Calu3 (cell line): Measurements from ENCODE around the gene SMO. TPM values are rescaled to one million over a fixed set of nuclear protein-coding genes. Genes with fewer than 3 reads are reported as not detected.
A peak's percentile ranks its signal among the peaks of the same experiment; 100 is the strongest.

ENCODE experiments used
- BruUV-seq: library from RNA; stranded (reverse); fragments of 400-500 nt; replicated peaks from 2 replicates; lab custom pipeline; 2021; lab: Mats Ljungman, UMichigan
- CTCF ChIA-PET: fragments of 300-600 bp; sonication (Branson Sonifier 250); formaldehyde crosslinking; loops from one replicate; lab custom pipeline; 2022; ENCODE audit warnings: antibody characterized with exemption; lab: Charles Lee
- DNase-seq: peaks from one replicate; pipeline ENCODE4 v3.0.0; 2022
- H3K27ac Mint-ChIP-seq: one replicate; pipeline ENCODE4 v1.8.0; 2022; ENCODE audit warnings: mixed read lengths; ENCODE audit not compliant: unreplicated experiment
- H3K27me3 Mint-ChIP-seq: one replicate; pipeline ENCODE4 v1.8.0; 2022; ENCODE audit warnings: mixed read lengths; ENCODE audit not compliant: unreplicated experiment
- H3K36me3 Mint-ChIP-seq: one replicate; pipeline ENCODE4 v1.8.0; 2022; ENCODE audit warnings: mild to moderate bottlenecking, moderate library complexity, mixed read lengths; ENCODE audit not compliant: insufficient read depth, unreplicated experiment
- H3K4me1 Mint-ChIP-seq: one replicate; pipeline ENCODE4 v1.8.0; 2022; ENCODE audit warnings: mild to moderate bottlenecking, low read depth, mixed read lengths; ENCODE audit not compliant: unreplicated experiment
- H3K4me3 Mint-ChIP-seq: one replicate; pipeline ENCODE4 v1.8.0; 2022; ENCODE audit warnings: mild to moderate bottlenecking, low read depth, moderate library complexity, mixed read lengths; ENCODE audit not compliant: unreplicated experiment
- H3K9me3 Mint-ChIP-seq: one replicate; pipeline ENCODE4 v1.8.0; 2022; ENCODE audit warnings: low read depth, mixed read lengths; ENCODE audit not compliant: unreplicated experiment
- intact Hi-C: fragments of 100-400 bp; cut with micrococcal nuclease; formaldehyde crosslinking; loops from one replicate; pipeline ENCODE4 v1.10.0; 2022; ENCODE audit not compliant: unreplicated experiment
- total RNA-seq: library from RNA; stranded (reverse); gene quantifications from 2 replicates; pipeline ENCODE4 v1.2.3, GENCODE V29; 2022
- TF ChIP-seq, protein P1 (sequence below): fragments of 200-600 bp; IDR thresholded peaks from one replicate; pipeline ENCODE4 v1.8.0; 2022; ENCODE audit warnings: antibody characterized with exemption; ENCODE audit not compliant: unreplicated experiment

Gene SMO
- total RNA-seq, 1 experiment from 2014 or later = 3.6 TPM

DNA sequence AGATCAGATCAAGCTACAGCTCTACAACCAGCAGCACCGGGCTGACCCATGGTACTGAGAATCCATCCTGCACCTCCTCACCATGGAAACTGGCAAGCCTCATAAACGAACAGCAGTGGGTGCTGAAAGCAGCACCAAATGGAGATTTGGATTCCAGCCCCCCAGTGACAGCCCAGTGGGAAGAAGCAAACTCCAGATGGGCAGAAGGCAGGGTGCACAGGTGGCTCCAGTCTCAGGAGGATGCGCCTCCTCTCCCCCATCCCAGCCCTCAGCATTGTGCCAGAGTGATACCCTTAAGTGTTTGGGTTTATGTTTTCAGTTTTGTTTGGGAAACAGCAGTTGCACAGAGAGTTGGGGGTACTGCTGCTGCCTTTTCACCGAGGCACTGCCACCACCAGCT, 20.6 kb upstream of the SMO start:
- intact Hi-C loops = no loop called here
- Mint-ChIP-seq H3K9me3 (no peaks in the 10 kb centered on the region), H3K4me1 (no peaks in the 10 kb centered on the region), H3K27ac (no peak overlapping the region), H3K27me3 (no peaks in the 10 kb centered on the region), H3K36me3 (peaks cover 8% of the 10 kb centered on the region), H3K4me3 (no peak overlapping the region)
- CTCF ChIA-PET = no interaction called here
- no peak for DNase-seq
- TF ChIP-seq, protein P1, sequence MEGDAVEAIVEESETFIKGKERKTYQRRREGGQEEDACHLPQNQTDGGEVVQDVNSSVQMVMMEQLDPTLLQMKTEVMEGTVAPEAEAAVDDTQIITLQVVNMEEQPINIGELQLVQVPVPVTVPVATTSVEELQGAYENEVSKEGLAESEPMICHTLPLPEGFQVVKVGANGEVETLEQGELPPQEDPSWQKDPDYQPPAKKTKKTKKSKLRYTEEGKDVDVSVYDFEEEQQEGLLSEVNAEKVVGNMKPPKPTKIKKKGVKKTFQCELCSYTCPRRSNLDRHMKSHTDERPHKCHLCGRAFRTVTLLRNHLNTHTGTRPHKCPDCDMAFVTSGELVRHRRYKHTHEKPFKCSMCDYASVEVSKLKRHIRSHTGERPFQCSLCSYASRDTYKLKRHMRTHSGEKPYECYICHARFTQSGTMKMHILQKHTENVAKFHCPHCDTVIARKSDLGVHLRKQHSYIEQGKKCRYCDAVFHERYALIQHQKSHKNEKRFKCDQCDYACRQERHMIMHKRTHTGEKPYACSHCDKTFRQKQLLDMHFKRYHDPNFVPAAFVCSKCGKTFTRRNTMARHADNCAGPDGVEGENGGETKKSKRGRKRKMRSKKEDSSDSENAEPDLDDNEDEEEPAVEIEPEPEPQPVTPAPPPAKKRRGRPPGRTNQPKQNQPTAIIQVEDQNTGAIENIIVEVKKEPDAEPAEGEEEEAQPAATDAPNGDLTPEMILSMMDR = no peak
- BruUV-seq = no TSS peak

DNA sequence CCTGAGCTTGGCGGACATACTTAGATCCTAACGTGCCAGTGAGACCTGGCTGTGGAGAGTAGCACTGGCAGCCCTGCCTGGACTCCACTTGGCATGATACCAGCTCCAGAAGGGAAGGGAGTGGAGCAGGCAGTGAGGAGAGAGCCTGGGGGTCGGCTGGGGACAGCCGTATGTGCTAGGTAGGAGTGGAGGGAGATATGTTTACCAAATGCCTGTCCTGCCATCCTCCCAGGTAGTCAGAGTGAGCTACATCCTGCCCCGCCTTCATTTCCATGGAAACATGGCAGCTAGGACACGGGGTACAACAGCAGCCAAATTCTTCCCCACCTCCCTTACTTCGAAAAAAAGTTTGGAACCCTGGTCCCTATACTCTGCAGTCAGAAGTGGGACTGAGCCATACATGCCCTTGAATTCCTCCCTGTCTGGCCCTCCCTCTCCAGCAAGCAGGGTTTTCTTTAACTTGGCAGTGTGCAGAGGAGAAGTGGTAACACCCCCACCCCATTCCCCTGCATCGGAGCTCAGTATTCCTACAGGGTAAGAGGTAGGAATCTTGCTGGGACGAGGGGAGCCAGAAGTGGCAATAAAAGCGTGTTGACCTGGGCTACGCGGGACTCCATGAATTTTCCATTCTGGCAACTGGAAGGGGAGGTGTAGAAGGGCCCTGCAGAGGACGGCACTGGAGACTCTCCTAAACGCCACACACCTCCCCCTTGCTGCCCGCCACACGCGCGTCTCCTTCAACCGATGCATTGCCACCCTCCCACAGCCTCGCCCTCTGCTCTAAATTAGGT, 20.0 kb upstream of the SMO start:
- H3K27me3 Mint-ChIP-seq = no peaks in the 10 kb centered on the region
- intact Hi-C loops = no loop called here
- TF ChIP-seq, protein P1 = no peak
- H3K36me3 Mint-ChIP-seq = peaks cover 8% of the 10 kb centered on the region
- DNase-seq = no peak
- no peaks in the 10 kb centered on the region for H3K4me1 Mint-ChIP-seq
- H3K9me3 Mint-ChIP-seq = no peaks in the 10 kb centered on the region
- CTCF ChIA-PET = no interaction called here
- H3K27ac Mint-ChIP-seq = no peak overlapping the region
- BruUV-seq = no TSS peak
- no peak overlapping the region for H3K4me3 Mint-ChIP-seq

DNA sequence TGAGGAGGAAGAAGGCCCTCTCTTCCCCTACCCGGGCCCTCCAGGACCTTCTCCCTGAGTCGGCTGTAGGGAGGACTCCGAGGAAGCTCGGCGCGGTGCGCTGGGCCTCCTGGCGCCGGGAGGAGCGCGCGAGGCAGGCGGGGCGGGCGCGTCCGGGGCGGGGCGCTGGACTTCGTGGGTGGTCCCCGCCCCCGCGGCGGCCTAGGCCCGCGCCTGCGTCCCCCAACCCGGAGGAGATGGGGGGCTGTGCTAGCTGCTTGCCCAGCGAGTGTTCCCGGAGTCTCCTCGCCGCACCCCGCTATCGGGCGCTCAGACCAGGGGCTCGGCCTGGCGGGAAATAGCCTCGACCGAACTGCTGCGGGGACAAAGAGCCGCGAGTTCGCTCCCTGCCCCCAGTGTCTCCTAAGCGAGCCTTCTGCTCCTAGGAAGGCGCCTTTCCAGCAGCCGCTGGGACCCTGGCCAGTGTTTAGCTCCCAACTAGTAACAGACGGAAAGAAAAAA, 19.2 kb upstream of the SMO start:
- no peak overlapping the region for H3K4me3 Mint-ChIP-seq

DNA sequence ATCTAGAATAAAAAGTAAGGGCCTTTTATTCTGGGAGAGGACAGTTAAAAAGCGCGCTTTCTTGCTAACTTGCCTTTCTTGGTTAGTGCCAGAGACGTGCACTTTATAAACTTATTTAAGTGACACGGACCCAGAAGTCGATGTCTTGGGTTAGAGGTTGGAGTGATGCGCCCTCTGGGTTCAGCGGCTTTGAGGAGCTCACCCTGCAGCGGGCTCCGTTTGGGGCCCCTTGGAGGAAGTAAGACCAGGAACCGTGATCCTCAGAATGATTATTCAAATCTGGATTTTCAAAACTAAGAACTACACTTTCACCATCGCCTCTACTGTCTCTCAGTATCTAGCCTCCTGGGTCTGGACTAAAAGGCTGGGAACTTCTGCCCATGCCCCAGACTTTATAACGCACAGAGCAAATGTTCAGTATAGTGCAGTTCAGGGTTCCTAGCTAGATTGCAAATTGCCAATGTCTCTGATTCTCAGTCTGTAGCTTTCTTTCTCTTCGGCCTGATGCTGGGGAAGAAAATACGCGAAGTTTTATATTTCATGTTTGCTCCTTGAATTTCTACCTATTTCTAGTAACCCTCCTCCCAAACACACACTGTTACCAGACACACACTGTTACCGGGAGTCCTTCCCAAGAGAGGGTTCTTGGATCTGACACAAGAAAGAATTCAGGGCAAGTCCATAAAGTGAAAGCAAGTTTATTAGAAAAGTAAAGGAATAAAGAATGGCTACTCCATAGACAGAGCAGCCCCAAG, 18.6 kb upstream of the SMO start:
- H3K4me1 Mint-ChIP-seq = no peaks in the 10 kb centered on the region
- intact Hi-C loops = no loop called here

More for the DNA sequence above, 19.2 kb upstream of the SMO start:
- TF ChIP-seq, protein P1 = no peak
- H3K27me3 Mint-ChIP-seq = no peaks in the 10 kb centered on the region
- H3K27ac Mint-ChIP-seq = no peak overlapping the region
- DNase-seq = peak; percentile 18
- no peaks in the 10 kb centered on the region for H3K4me1 Mint-ChIP-seq
- intact Hi-C loops = no loop called here
- peaks cover 8% of the 10 kb centered on the region for H3K36me3 Mint-ChIP-seq
- CTCF ChIA-PET = no interaction called here
- H3K9me3 Mint-ChIP-seq = no peaks in the 10 kb centered on the region
- no TSS peak for BruUV-seq

More for the DNA sequence above, 18.6 kb upstream of the SMO start:
- H3K4me3 Mint-ChIP-seq = no peak overlapping the region
- H3K36me3 Mint-ChIP-seq = peaks cover 8% of the 10 kb centered on the region
- TF ChIP-seq, protein P1 = no peak
- CTCF ChIA-PET = no interaction called here
- H3K9me3 Mint-ChIP-seq = no peaks in the 10 kb centered on the region
- H3K27me3 Mint-ChIP-seq = no peaks in the 10 kb centered on the region
- no peak for DNase-seq
- BruUV-seq = no TSS peak
- no peak overlapping the region for H3K27ac Mint-ChIP-seq
